ENCODE data around the gene AGRN. TPM values are rescaled to one million over a fixed set of nuclear protein-coding genes. Genes with fewer than 3 reads are reported as not detected.

Gene AGRN
- total RNA-seq, 4 donors from 2014 or later, result 17.0 to 31.6 (median 22.6) TPM

DNA sequence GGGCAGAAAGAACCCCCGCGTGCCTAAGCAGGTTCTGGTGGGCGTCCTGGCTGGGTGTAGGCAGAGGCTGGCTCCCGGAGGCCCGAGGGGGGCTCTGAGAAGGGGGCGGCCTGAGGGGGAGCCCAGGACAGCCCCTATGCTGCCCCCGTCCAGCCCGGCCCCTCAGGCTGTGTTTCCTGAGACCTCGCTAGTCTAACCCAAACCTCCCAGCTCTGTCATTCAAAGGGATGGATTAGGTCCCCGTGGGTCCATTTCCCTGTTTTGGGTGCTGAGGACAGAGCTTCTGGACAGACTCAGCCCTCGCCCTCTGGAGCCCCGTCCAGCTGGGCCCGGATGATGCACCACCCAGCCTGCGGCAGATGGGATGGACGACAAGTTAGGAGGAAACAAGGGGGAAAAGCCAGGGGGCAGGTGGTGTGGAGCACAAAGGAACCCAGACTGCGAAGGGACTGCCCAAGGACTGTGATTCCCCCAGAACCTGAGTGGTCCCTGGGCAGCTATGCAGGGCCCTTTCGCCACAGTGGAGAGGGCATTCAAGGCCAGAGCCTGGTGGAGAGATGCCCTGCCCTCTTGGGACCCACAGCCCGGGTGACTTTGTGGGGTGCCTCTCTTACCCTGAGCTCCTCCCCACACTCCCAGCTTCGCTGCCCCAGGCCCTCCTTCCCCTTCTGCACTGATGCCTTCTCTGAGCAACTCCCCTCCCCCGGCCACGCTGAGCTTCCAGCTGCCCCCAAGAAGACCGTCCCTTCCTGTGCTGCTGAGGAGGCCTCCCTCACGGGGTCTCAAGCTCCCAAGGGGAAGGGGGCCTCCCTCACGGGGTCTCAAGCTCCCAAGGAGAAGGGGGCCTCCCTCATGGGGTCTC lies 22.8 kb upstream of the AGRN start:
- Histone ChIP-seq H3K27me3 (peaks cover 0 to 44% (median 0%) of the 10 kb centered on the region in 4 donors), H3K27ac (replicated peaks in 1 of 4) (no peak overlapping the region), H3K36me3 (peaks cover 0 to 4% (median 0%) of the 10 kb centered on the region in 4 donors), H3K4me3 (no peak overlapping the region), H3K9me3 (peaks cover 0 to 5% (median 2%) of the 10 kb centered on the region in 4 donors), H3K4me1 (peaks cover 21 to 49% (median 42%) of the 10 kb centered on the region in 4 donors)
- intact Hi-C loops (cut with DNase I), result no loop called here
- DNase-seq (ENCODE audit: extremely low spot score), result no peak
- no peak for TF ChIP-seq EP300 (IDR thresholded peaks at IDR 0.05)
- TF ChIP-seq POLR2AphosphoS5 (IDR thresholded peaks at IDR 0.05), result no peak
- no peak for TF ChIP-seq POLR2A (IDR thresholded peaks at IDR 0.05; ENCODE audit: low read depth)
- TF ChIP-seq, protein P1, sequence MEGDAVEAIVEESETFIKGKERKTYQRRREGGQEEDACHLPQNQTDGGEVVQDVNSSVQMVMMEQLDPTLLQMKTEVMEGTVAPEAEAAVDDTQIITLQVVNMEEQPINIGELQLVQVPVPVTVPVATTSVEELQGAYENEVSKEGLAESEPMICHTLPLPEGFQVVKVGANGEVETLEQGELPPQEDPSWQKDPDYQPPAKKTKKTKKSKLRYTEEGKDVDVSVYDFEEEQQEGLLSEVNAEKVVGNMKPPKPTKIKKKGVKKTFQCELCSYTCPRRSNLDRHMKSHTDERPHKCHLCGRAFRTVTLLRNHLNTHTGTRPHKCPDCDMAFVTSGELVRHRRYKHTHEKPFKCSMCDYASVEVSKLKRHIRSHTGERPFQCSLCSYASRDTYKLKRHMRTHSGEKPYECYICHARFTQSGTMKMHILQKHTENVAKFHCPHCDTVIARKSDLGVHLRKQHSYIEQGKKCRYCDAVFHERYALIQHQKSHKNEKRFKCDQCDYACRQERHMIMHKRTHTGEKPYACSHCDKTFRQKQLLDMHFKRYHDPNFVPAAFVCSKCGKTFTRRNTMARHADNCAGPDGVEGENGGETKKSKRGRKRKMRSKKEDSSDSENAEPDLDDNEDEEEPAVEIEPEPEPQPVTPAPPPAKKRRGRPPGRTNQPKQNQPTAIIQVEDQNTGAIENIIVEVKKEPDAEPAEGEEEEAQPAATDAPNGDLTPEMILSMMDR (IDR thresholded peaks at IDR 0.05), result no peak
- WGBS, result 66% methylated on average over 20 of the region's 24 CpGs

DNA sequence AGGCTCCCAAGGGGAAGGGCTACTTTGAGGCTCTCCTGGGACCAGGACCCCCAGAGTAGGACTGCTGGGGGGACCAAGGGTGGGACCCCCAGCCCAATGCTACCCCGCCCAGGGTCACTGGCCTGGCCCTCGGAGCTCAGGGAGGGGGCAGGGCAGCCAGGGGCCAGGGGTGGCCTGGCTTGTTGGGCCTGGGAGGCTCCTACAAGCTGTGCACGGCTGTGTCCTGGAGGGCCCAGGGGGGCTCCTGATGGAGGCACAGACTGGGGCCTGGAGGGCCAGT lies 22.3 kb upstream of the AGRN start:
- no peak overlapping the region for H3K4me3 ChIP-seq
- H3K27me3 ChIP-seq, result peaks cover 0 to 44% (median 0%) of the 10 kb centered on the region in 4 donors
- H3K36me3 ChIP-seq, result peaks cover 0 to 4% (median 0%) of the 10 kb centered on the region in 4 donors
- TF ChIP-seq POLR2AphosphoS5 (IDR thresholded peaks at IDR 0.05), result no peak
- TF ChIP-seq EP300 (IDR thresholded peaks at IDR 0.05), result no peak
- TF ChIP-seq POLR2A (IDR thresholded peaks at IDR 0.05; ENCODE audit: low read depth), result no peak
- TF ChIP-seq, protein P1 (IDR thresholded peaks at IDR 0.05), result no peak
- no peak overlapping the region for H3K27ac ChIP-seq (replicated peaks in 1 of 4)
- peaks cover 21 to 53% (median 44%) of the 10 kb centered on the region in 4 donors for H3K4me1 ChIP-seq
- WGBS, result no CpG with 5 or more reads among the region's 3 CpGs
- DNase-seq (ENCODE audit: extremely low spot score), result no peak
- no peaks in the 10 kb centered on the region for H3K9me3 ChIP-seq
- intact Hi-C loops (cut with DNase I), result no loop called here

DNA sequence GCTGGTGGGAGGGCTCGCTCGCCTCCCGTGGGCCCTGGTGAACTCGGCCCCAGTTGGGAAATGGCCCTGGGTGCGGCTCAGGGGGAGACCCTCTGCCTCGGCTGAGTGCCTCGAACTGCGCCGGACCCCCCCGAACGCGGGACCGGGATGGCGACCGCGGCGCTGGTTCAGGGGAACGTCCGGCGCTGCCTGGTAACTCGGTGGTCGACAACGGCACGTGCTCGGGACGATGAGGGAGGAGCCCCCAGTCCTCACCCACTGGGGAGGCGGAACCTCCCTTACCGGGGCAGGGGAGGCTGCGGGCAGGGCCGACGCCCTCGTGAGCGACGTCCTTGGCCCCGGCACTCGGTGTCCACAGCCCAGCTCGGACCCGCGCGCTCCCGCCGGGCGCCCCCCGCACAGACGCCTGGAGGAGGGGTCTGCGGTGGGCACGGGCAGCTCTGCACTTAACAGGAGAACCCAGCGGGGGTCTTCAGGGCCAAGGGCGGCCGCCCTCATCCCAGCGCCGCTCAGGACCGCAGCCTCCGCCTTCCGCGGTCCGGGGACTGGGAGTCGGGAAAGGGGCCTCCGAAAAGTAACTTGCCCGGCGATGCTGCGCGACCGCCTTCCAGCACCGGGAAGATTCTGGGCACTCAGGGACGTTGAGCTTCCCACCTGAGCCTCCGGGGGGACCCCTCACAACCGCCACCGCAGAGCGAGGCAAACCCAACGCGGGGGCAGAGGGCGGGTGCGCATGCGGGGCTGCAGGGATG lies 21.8 kb upstream of the AGRN start:
- H3K27ac ChIP-seq (replicated peaks in 1 of 4), result peak overlapping the region; percentile 97 to 100 (median 99)
- H3K4me1 ChIP-seq, result peaks cover 21 to 53% (median 44%) of the 10 kb centered on the region in 4 donors
- peaks cover 0 to 8% (median 0%) of the 10 kb centered on the region in 4 donors for H3K36me3 ChIP-seq
- WGBS, result 55% methylated on average over 27 of the region's 75 CpGs
- intact Hi-C loops (cut with DNase I), result no loop called here
- no peak for TF ChIP-seq POLR2AphosphoS5 (IDR thresholded peaks at IDR 0.05)
- TF ChIP-seq POLR2A (IDR thresholded peaks at IDR 0.05; ENCODE audit: low read depth), result no peak
- TF ChIP-seq, protein P1 (IDR thresholded peaks at IDR 0.05), result no peak
- peaks cover 0 to 44% (median 0%) of the 10 kb centered on the region in 4 donors for H3K27me3 ChIP-seq
- H3K4me3 ChIP-seq, result peak overlapping the region; percentile 74 to 83 (median 82)
- H3K9me3 ChIP-seq, result no peaks in the 10 kb centered on the region
- DNase-seq (ENCODE audit: extremely low spot score), result no peak

DNA sequence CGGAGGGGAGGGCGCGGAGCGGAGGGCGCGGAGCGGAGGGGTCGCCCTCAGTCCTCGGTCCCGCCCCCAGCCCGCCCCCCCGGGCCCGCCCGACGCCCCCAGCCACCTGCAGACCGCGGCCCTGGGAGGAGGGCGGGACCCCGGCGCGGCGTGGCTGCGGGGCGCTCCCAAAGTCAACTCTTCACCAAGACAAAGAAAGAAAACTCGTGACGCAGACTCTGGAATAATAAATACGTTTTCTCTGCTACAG lies 21.2 kb upstream of the AGRN start:
- Histone ChIP-seq H3K27me3 (peaks cover 0 to 45% (median 0%) of the 10 kb centered on the region in 4 donors), H3K4me1 (peaks cover 21 to 53% (median 44%) of the 10 kb centered on the region in 4 donors), H3K27ac (replicated peaks in 1 of 4) (peak overlapping the region; percentile 97 to 100 (median 99)), H3K9me3 (no peaks in the 10 kb centered on the region), H3K4me3 (peak overlapping the region; percentile 74 to 83 (median 82)), H3K36me3 (peaks cover 0 to 8% (median 0%) of the 10 kb centered on the region in 4 donors)
- DNase-seq (ENCODE audit: extremely low spot score), result no peak
- TF ChIP-seq, protein P1 (IDR thresholded peaks at IDR 0.05), result no peak
- TF ChIP-seq POLR2A (IDR thresholded peaks at IDR 0.05; ENCODE audit: low read depth), result no peak
- no peak for TF ChIP-seq POLR2AphosphoS5 (IDR thresholded peaks at IDR 0.05)
- no peak for TF ChIP-seq EP300 (IDR thresholded peaks at IDR 0.05)
- intact Hi-C loops (cut with DNase I), result no loop called here
- WGBS, result no CpG with 5 or more reads among the region's 27 CpGs

Data from esophagus muscularis mucosa (tissue), 4 donors.